ENCODE data around the gene RBMS1. TPM values are rescaled to one million over a fixed set of nuclear protein-coding genes. Genes with fewer than 3 reads are reported as not detected.
A peak's percentile ranks its signal among the peaks of the same experiment; 100 is the strongest.

RBMS1 gene
- total RNA-seq, 2 experiments from 2014 or later: 35.8 to 38.6 TPM

- ATAC-seq (no peak), DNase-seq (no peak)
- H3K4me3 Mint-ChIP-seq: no peak overlapping the region
- TF ChIP-seq CTCF (IDR thresholded peaks at IDR 0.05): no peak
- peaks cover 2% of the 10 kb centered on the region for H3K27me3 Mint-ChIP-seq
- no peaks in the 10 kb centered on the region for H3K9me3 Mint-ChIP-seq
- ChIA-PET CTCF (interaction anchor here (2.2 kb wide), 1 partner anchor 16 kb away, joined by 8 read pairs; no protein-coding TSS in a partner anchor), POLR2A (interaction anchor here (1.0 kb wide), 1 partner anchor 36 kb away, joined by 3 read pairs; no protein-coding TSS in a partner anchor)
- no peak overlapping the region for H3K27ac Mint-ChIP-seq
- H3K36me3 Mint-ChIP-seq (ENCODE audit: low read depth): peaks cover 6% of the 10 kb centered on the region
- H3K4me1 Mint-ChIP-seq (ENCODE audit: low read depth): peaks cover 46% of the 10 kb centered on the region
- intact Hi-C loops (cut with micrococcal nuclease): no loop called here
These were observed 225.9 kb downstream of the RBMS1 start for GRCh38 chr2:160267692-160268091.

DNA sequence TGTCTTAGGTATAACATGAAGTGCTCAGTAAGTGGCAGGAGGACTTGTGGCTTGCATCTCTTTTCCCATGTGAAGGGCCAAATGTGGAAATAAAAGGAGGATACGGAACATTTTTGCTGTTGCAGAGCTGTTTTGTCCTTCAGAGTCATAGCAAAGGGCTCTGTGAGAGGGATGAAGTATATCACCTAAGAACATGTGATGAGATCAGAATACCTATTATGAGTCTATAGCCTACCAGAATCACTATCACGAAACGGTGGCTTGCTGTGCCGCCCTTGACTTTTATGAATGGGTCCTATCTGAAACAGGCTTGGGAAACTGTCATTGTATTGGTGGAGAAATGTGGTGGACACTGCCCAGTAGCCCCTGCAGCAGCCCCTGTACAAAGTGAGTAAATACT lies 226.6 kb downstream of the RBMS1 start:
- ChIA-PET CTCF (interaction anchor here (0.7 to 2.2 kb wide), 4 partner anchors 15 to 797 kb away, joined by 3 to 8 read pairs (median 4); no protein-coding TSS in a partner anchor), POLR2A (interaction anchor here (0.8 to 1.3 kb wide), 3 partner anchors 28 to 138 kb away, joined by 3 to 7 read pairs (median 3); no protein-coding TSS in a partner anchor)
- DNase-seq (peak; percentile 18), ATAC-seq (no peak)
- Mint-ChIP-seq H3K27me3 (peaks cover 2% of the 10 kb centered on the region), H3K36me3 (ENCODE audit: low read depth) (peaks cover 6% of the 10 kb centered on the region), H3K4me1 (ENCODE audit: low read depth) (peaks cover 42% of the 10 kb centered on the region), H3K4me3 (no peak overlapping the region), H3K9me3 (no peaks in the 10 kb centered on the region), H3K27ac (no peak overlapping the region)
- no peak for TF ChIP-seq CTCF (IDR thresholded peaks at IDR 0.05)
- intact Hi-C loops (cut with micrococcal nuclease): no loop called here

- DNase-seq: peak; percentile 48
- POLR2A ChIA-PET: interaction anchor here (1.3 kb wide), 1 partner anchor 139 kb away, joined by 7 read pairs; no protein-coding TSS in a partner anchor
- Mint-ChIP-seq H3K4me3 (no peak overlapping the region), H3K36me3 (ENCODE audit: low read depth) (peaks cover 6% of the 10 kb centered on the region), H3K27me3 (peaks cover 2% of the 10 kb centered on the region), H3K4me1 (ENCODE audit: low read depth) (peaks cover 39% of the 10 kb centered on the region), H3K9me3 (no peaks in the 10 kb centered on the region), H3K27ac (peak overlapping the region; percentile 47)
- no peak for TF ChIP-seq CTCF (IDR thresholded peaks at IDR 0.05)
- intact Hi-C loops (cut with micrococcal nuclease): no loop called here
- CTCF ChIA-PET: interaction anchor here (0.7 to 2.2 kb wide), 5 partner anchors 14 to 798 kb away, joined by 3 to 8 read pairs (median 4); no protein-coding TSS in a partner anchor
- ATAC-seq: peak; percentile 68
These were observed 227.5 kb downstream of the RBMS1 start for GRCh38 chr2:160266037-160266551.

GRCh38 chr2:160264308-160264707 lies 229.3 kb downstream of the RBMS1 start:
- Mint-ChIP-seq H3K27ac (no peak overlapping the region), H3K4me1 (ENCODE audit: low read depth) (peaks cover 27% of the 10 kb centered on the region), H3K36me3 (ENCODE audit: low read depth) (peaks cover 1% of the 10 kb centered on the region), H3K27me3 (peaks cover 2% of the 10 kb centered on the region), H3K9me3 (peaks cover 2% of the 10 kb centered on the region), H3K4me3 (no peak overlapping the region)
- intact Hi-C loops (cut with micrococcal nuclease): no loop called here
- DNase-seq: no peak
- no peak for ATAC-seq
- ChIA-PET CTCF (interaction anchor here (1.6 kb wide), 1 partner anchor 168 kb away, joined by 3 read pairs; no protein-coding TSS in a partner anchor), POLR2A (no interaction called here)
- TF ChIP-seq CTCF (IDR thresholded peaks at IDR 0.05): no peak

GRCh38 chr2:160261732-160262131 lies 231.9 kb downstream of the RBMS1 start:
- ATAC-seq (no peak), DNase-seq (no peak)
- Mint-ChIP-seq H3K4me3 (no peak overlapping the region), H3K9me3 (peaks cover 2% of the 10 kb centered on the region), H3K27me3 (no peaks in the 10 kb centered on the region), H3K36me3 (ENCODE audit: low read depth) (no peaks in the 10 kb centered on the region), H3K4me1 (ENCODE audit: low read depth) (peaks cover 20% of the 10 kb centered on the region), H3K27ac (no peak overlapping the region)
- ChIA-PET POLR2A (no interaction called here), CTCF (interaction anchor here (1.0 to 3.0 kb wide), 5 partner anchors 8 to 732 kb away, joined by 3 to 18 read pairs (median 3); no protein-coding TSS in a partner anchor)
- intact Hi-C loops (cut with micrococcal nuclease): no loop called here
- TF ChIP-seq CTCF (IDR thresholded peaks at IDR 0.05): no peak

All from activated CD8-positive, alpha-beta T cell treated with anti-CD3 and anti-CD28 coated beads for 36 hours (primary cell).